ENCODE results near the gene CLECL1. TPM values are rescaled to one million over a fixed set of nuclear protein-coding genes. Genes with fewer than 3 reads are reported as not detected.
"Not testable (repeated sequence)": the region's sequence is repeated elsewhere in the genome, so short reads cannot be mapped to it uniquely, and the experiment has no call there.

CLECL1 gene
- total RNA-seq, 1 donor from 2014 or later: not detected

DNA sequence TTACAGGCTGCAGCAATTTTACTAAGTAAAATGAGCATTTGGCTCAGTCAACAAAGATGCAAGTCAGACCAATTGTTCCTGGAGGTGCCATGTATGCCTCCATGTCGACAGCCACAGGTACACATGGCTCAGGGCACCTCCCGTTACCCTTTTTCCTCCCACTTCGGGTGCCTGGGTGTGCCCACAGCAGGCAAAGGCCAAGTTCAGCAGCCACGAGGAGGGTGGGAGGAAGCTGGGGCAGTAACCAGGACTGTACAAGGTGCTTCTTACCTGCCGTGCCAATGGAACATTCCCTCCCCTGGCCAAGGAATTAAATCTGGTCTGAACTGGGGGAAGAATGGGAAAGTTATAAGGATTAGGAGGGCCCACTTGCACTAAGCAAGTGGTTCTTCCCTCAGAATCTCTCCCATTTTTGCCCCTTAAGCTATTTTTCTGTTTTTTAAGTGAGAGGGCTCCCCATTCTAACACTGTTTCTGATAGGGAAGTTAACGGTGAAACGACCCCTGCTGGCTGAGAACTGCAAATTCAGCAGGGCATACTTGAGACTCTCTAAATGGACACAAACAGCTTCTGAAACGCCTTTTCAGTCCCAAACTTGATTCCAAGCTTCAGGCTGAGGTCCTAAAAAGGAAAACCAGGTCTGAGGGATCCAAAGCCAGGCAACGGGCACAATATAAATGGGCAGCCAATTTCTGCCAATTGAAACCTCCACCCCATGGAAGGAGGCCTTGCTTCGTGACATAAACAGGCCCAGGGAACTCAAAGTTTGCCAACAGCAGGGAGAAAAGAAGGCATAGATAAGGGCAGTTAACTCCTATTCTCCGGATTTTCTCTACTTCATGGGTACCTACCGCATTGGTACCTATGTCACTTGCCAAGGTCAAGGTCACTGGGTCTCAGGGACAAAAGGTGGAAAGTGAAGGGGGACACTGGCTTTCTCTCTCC lies 24.8 kb downstream of the CLECL1 start:
- peaks cover 4% of the 10 kb centered on the region for H3K4me1 Mint-ChIP-seq
- TF ChIP-seq, protein P1, sequence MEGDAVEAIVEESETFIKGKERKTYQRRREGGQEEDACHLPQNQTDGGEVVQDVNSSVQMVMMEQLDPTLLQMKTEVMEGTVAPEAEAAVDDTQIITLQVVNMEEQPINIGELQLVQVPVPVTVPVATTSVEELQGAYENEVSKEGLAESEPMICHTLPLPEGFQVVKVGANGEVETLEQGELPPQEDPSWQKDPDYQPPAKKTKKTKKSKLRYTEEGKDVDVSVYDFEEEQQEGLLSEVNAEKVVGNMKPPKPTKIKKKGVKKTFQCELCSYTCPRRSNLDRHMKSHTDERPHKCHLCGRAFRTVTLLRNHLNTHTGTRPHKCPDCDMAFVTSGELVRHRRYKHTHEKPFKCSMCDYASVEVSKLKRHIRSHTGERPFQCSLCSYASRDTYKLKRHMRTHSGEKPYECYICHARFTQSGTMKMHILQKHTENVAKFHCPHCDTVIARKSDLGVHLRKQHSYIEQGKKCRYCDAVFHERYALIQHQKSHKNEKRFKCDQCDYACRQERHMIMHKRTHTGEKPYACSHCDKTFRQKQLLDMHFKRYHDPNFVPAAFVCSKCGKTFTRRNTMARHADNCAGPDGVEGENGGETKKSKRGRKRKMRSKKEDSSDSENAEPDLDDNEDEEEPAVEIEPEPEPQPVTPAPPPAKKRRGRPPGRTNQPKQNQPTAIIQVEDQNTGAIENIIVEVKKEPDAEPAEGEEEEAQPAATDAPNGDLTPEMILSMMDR (IDR thresholded peaks at IDR 0.05; ENCODE audit: unreplicated experiment): peak; percentile 71
- H3K36me3 Mint-ChIP-seq: peaks cover 4% of the 10 kb centered on the region
- no peaks in the 10 kb centered on the region for H3K27me3 Mint-ChIP-seq (ENCODE audit: low read depth)
- H3K4me3 Mint-ChIP-seq: no peak overlapping the region
- H3K27ac Mint-ChIP-seq: no peak overlapping the region
- H3K9me3 Mint-ChIP-seq: peaks cover 24% of the 10 kb centered on the region
- peak in 1 of 2 experiments; percentile 46 for DNase-seq (ENCODE audit: low spot score in 2 of 2, unreplicated experiment in 2 of 2)

DNA sequence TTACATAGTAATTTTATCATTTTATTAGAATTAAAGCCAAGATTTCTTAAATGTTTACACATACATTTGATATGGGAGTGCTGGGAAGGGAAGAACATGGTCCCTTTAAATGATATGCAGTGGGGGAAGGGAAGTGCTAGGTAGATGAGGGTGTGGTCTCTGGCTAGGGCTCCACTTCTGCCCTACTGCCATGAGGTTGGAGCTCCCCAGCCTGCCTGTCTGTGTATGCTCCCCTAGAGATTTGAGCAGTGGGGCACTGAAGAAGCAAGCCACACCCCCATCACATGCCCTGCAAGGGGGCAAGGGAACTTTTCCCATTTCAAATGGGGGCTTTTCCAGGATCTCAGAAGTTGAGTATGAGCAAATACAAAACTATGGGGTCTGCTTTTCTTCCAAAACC lies 25.5 kb downstream of the CLECL1 start:
- Mint-ChIP-seq H3K36me3 (peaks cover 4% of the 10 kb centered on the region), H3K4me1 (peaks cover 4% of the 10 kb centered on the region), H3K27ac (no peak overlapping the region), H3K9me3 (peaks cover 28% of the 10 kb centered on the region), H3K4me3 (no peak overlapping the region), H3K27me3 (ENCODE audit: low read depth) (peaks cover 6% of the 10 kb centered on the region)
- TF ChIP-seq, protein P1 (IDR thresholded peaks at IDR 0.05; ENCODE audit: unreplicated experiment): no peak
- no peak for DNase-seq (ENCODE audit: low spot score in 2 of 2, unreplicated experiment in 2 of 2)

DNA sequence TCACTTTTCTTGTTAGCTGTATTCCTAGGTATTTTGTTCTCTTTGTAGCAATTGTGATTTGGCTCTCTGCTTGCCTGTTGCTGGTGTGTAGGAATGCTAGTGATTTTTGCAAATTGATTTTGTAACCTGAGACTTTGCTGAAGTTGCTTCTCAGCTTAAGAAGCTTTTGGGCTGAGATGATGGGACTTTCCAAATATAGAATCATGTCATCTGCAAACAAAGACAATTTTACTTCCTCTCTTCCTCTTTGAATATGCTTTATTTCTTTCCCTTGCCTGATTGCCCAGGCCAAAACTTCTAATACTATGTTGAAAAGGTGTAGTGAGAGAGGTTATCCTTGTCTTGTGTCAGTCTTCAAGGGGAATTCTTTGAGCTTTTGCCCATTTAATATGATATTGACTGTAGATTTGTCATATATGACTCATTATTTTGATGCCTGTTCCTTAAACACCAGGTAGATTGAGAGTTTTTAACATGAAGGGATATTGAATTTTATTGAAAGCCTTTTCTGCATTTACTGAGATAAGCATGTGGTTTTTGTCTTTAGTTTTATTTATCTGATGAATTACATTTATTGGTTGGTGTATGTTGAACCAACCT lies 26.7 kb downstream of the CLECL1 start:
- H3K36me3 Mint-ChIP-seq: peaks cover 4% of the 10 kb centered on the region
- H3K27ac Mint-ChIP-seq: no peak overlapping the region
- H3K4me1 Mint-ChIP-seq: no peaks in the 10 kb centered on the region

DNA sequence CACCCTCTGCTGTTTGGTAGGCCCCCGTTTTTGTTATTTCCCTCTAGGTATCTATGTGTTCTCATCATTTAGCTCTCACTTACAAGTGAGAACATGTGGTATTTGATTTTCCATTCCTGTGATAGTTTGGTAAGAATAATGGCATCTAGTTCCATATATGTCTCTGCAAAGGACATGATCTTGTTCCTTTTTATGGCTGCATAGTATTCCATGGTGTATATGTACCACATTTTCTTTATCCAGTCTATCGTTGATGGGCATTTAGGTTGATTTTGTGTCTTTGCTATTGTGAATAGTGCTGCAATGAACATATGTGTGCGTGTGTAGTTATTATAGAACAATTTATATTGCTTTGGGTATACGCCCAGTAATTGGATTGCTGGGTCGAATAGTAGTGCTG lies 28.3 kb downstream of the CLECL1 start:
- H3K4me1 Mint-ChIP-seq; H3K4me3 Mint-ChIP-seq; H3K27ac Mint-ChIP-seq; DNase-seq (ENCODE audit: low spot score in 2 of 2, unreplicated experiment in 2 of 2); H3K36me3 Mint-ChIP-seq: not testable (repeated sequence)
- peaks cover 17% of the 10 kb centered on the region for H3K27me3 Mint-ChIP-seq (ENCODE audit: low read depth)
- peaks cover 40% of the 10 kb centered on the region for H3K9me3 Mint-ChIP-seq

More for the DNA sequence above, 26.7 kb downstream of the CLECL1 start:
- H3K4me3 Mint-ChIP-seq: no peak overlapping the region
- peaks cover 12% of the 10 kb centered on the region for H3K27me3 Mint-ChIP-seq (ENCODE audit: low read depth)
- no peak for DNase-seq (ENCODE audit: low spot score in 2 of 2, unreplicated experiment in 2 of 2)
- H3K9me3 Mint-ChIP-seq: peaks cover 34% of the 10 kb centered on the region
- TF ChIP-seq, protein P1 (IDR thresholded peaks at IDR 0.05; ENCODE audit: unreplicated experiment): no peak

DNA sequence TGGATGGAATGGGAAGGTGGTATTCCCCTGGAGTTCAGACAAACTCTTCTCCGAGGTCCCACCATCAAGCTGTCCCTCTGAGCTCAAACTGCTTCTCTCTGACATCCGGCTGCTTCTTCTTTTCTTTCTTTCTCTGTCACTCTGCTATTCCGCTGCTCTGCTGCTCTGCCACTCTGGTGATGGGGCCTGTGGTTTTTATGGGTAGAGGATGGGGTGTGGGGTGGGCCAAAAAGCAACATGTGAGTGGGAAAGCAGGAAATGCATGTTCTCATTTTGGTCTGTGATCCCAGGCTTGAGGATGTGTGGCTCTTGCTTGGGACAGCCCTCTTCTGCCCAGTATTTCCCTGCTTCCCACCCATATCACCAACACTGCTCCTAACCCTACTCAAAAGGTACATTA lies 30.6 kb downstream of the CLECL1 start:
- Mint-ChIP-seq H3K36me3 (peaks cover 4% of the 10 kb centered on the region), H3K4me3 (no peak overlapping the region), H3K9me3 (peaks cover 56% of the 10 kb centered on the region), H3K4me1 (peaks cover 7% of the 10 kb centered on the region), H3K27ac (no peak overlapping the region), H3K27me3 (ENCODE audit: low read depth) (peaks cover 17% of the 10 kb centered on the region)
- DNase-seq (ENCODE audit: low spot score in 2 of 2, unreplicated experiment in 2 of 2): no peak
- TF ChIP-seq, protein P1 (IDR thresholded peaks at IDR 0.05; ENCODE audit: unreplicated experiment): no peak
